Neural progenitor cell (in vitro differentiated cells): ENCODE results near the gene IPO4. TPM values are rescaled to one million over a fixed set of nuclear protein-coding genes. Genes with fewer than 3 reads are reported as not detected.

Experiments
- DNase-seq: peaks from one replicate; pipeline ENCODE4 v3.0.0-alpha.2; 2016; ENCODE audit warnings: low spot score
- H2AFZ ChIP-seq: fragments of 200-600 bp; sonication (generic); replicated peaks from 2 replicates; pipeline ENCODE4 v1.6.1; 2016; ENCODE audit warnings: antibody characterized with exemption
- H3F3A ChIP-seq: fragments of 200-600 bp; sonication (generic); 2 replicates; pipeline ENCODE4 v1.6.1; 2016; ENCODE audit warnings: antibody characterized with exemption, low read depth
- H3K27ac ChIP-seq: fragments of 200-600 bp; sonication (generic); 2 replicates; pipeline ENCODE4 v1.5.1; 2016; ENCODE audit warnings: mild to moderate bottlenecking
- H3K27me3 ChIP-seq: fragments of 200-600 bp; sonication (generic); 2 replicates; pipeline ENCODE4 v1.6.1; 2016; ENCODE audit warnings: mild to moderate bottlenecking, moderate library complexity
- H3K36me3 ChIP-seq: fragments of 200-600 bp; sonication (generic); 2 replicates; pipeline ENCODE4 v1.5.1; 2016
- H3K4me1 ChIP-seq: fragments of 200-600 bp; sonication (generic); 2 replicates; pipeline ENCODE4 v1.6.1; 2016; ENCODE audit warnings: mixed run types
- H3K4me2 ChIP-seq: fragments of 200-600 bp; sonication (generic); 2 replicates; pipeline ENCODE4 v1.6.1; 2016
- H3K4me3 ChIP-seq: fragments of 200-600 bp; sonication (generic); 2 replicates; pipeline ENCODE4 v1.5.1; 2016
- H3K79me2 ChIP-seq: fragments of 200-600 bp; sonication (generic); 2 replicates; pipeline ENCODE4 v1.6.1; 2016; ENCODE audit warnings: low read depth
- H3K9ac ChIP-seq: fragments of 200-600 bp; sonication (generic); 2 replicates; pipeline ENCODE4 v1.6.1; 2016
- H3K9me3 ChIP-seq: fragments of 200-600 bp; sonication (generic); 2 replicates; pipeline ENCODE4 v1.5.1; 2016; ENCODE audit warnings: low read depth
- H4K20me1 ChIP-seq: fragments of 200-600 bp; sonication (generic); 2 replicates; pipeline ENCODE4 v1.6.1; 2016; ENCODE audit warnings: low read depth
- H3K27ac Mint-ChIP-seq: 3 replicates; pipeline ENCODE4 v1.8.0; 2021; ENCODE audit warnings: mixed read lengths
- H3K27me3 Mint-ChIP-seq: 2 replicates; pipeline ENCODE4 v1.8.0; 2022; ENCODE audit warnings: low read depth, mild to moderate bottlenecking, inconsistent platforms, moderate library complexity, mixed read lengths; ENCODE audit not compliant: insufficient read depth
- H3K36me3 Mint-ChIP-seq: 3 replicates; pipeline ENCODE4 v1.8.0; 2021; ENCODE audit warnings: mixed read lengths
- H3K4me1 Mint-ChIP-seq: 3 replicates; pipeline ENCODE4 v1.8.0; 2021; ENCODE audit warnings: mixed read lengths
- H3K4me3 Mint-ChIP-seq: 3 replicates; pipeline ENCODE4 v1.8.0; 2021; ENCODE audit warnings: mild to moderate bottlenecking, moderate library complexity, mixed read lengths
- H3K9me3 Mint-ChIP-seq: 3 replicates; pipeline ENCODE4 v1.8.0; 2020; ENCODE audit warnings: mixed read lengths
- CTCF ChIP-seq: fragments of 200-600 bp; sonication (generic); IDR thresholded peaks from 2 replicates; pipeline ENCODE4 v1.5.1; 2017; ENCODE audit warnings: antibody characterized with exemption, mild to moderate bottlenecking
- EZH2 ChIP-seq: fragments of 200-600 bp; sonication (generic); IDR thresholded peaks from 2 replicates; pipeline ENCODE4 v1.6.1; 2017; ENCODE audit warnings: antibody characterized with exemption, mild to moderate bottlenecking, moderate library complexity
- EZH2phosphoT487 ChIP-seq: fragments of 200-600 bp; sonication (generic); IDR thresholded peaks from 2 replicates; pipeline ENCODE4 v1.6.1; 2017; ENCODE audit warnings: antibody characterized with exemption
- total RNA-seq: library from RNA; depleted of rRNA; stranded (reverse); fragments of >200 nt; gene quantifications from 2 replicates; pipeline ENCODE4 v1.2.3, GENCODE V29; 2015; ENCODE audit warnings: low replicate concordance

The IPO4 gene, protein sequence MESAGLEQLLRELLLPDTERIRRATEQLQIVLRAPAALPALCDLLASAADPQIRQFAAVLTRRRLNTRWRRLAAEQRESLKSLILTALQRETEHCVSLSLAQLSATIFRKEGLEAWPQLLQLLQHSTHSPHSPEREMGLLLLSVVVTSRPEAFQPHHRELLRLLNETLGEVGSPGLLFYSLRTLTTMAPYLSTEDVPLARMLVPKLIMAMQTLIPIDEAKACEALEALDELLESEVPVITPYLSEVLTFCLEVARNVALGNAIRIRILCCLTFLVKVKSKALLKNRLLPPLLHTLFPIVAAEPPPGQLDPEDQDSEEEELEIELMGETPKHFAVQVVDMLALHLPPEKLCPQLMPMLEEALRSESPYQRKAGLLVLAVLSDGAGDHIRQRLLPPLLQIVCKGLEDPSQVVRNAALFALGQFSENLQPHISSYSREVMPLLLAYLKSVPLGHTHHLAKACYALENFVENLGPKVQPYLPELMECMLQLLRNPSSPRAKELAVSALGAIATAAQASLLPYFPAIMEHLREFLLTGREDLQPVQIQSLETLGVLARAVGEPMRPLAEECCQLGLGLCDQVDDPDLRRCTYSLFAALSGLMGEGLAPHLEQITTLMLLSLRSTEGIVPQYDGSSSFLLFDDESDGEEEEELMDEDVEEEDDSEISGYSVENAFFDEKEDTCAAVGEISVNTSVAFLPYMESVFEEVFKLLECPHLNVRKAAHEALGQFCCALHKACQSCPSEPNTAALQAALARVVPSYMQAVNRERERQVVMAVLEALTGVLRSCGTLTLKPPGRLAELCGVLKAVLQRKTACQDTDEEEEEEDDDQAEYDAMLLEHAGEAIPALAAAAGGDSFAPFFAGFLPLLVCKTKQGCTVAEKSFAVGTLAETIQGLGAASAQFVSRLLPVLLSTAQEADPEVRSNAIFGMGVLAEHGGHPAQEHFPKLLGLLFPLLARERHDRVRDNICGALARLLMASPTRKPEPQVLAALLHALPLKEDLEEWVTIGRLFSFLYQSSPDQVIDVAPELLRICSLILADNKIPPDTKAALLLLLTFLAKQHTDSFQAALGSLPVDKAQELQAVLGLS
- total RNA-seq, result 15.9 and 35.5 TPM in 2 replicates

DNA sequence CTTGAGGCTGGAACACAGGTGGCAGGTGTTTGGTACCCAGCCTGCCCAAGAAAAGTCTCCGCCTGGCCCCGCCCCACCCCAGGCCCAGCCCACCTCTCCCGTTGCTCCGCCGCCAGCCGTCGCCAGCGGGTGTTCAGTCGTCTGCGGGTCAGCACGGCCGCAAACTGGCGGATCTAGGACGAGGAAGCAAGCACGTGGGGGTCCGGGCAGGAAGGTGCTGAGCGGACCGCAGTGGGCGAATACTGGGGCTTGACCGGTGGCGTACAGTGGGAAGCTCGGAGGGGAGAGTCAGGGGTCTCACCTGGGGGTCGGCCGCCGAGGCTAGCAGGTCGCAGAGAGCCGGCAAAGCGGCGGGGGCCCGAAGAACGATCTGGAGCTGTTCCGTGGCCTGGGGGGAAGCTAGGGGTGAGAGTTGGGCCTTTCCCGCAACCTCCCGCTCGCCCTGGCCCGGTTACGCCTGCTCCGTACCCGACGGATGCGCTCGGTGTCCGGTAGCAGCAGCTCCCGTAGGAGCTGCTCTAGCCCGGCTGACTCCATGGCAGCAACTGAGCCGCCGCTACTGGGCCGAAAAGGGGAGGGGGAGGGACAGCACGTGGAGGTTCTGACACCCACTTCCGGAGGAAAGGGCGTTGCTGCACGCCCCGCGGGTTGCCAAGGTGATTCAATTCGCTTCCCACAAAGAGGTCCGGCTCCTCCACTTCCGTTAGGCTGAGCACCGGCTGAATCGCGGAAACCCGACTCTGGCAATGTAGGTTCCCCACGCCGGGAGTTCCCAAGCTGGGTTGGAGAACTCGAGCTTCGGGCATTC lies at the start of gene IPO4:
TSS of gene IPO4 (minus strand) at position 566 of the 808 bp plus-strand sequence. CDS start at position 537, 29 bp downstream.
- Mint-ChIP-seq H3K27ac (peak within 1 kb of the TSS; percentile 76), H3K36me3 (peaks cover 26% of the 10 kb centered on the region)

GRCh38 chr14:24238123-24238522 lies 49.5 kb upstream of the IPO4 start:
- no peak for DNase-seq
- Histone ChIP-seq H3K9ac (no peak overlapping the region), H3K27me3 (no peaks in the 10 kb centered on the region), H3K79me2 (peaks cover 33% of the 10 kb centered on the region), H3K9me3 (no peaks in the 10 kb centered on the region), H3K27ac (no peak overlapping the region), H3K36me3 (no peaks in the 10 kb centered on the region), H3F3A (peaks cover 10% of the 10 kb centered on the region), H3K4me1 (peaks cover 10% of the 10 kb centered on the region), H2AFZ (no peak overlapping the region), H3K4me2 (no peak overlapping the region), H3K4me3 (no peak overlapping the region), H4K20me1 (peaks cover 5% of the 10 kb centered on the region)
- H3K4me1 Mint-ChIP-seq, result peaks cover 25% of the 10 kb centered on the region
- H3K27ac Mint-ChIP-seq, result no peak overlapping the region
- H3K36me3 Mint-ChIP-seq, result peaks cover 21% of the 10 kb centered on the region
- TF ChIP-seq EZH2phosphoT487 (no peak), CTCF (no peak), EZH2 (no peak)
- H3K27me3 Mint-ChIP-seq, result no peaks in the 10 kb centered on the region
- no peak overlapping the region for H3K4me3 Mint-ChIP-seq
- no peaks in the 10 kb centered on the region for H3K9me3 Mint-ChIP-seq

More for the DNA sequence above, at the start of gene IPO4:
- H3K4me3 ChIP-seq, result peak within 1 kb of the TSS; percentile 65
- peak within 1 kb of the TSS; percentile 88 for H3K4me3 Mint-ChIP-seq
- H3K27ac ChIP-seq, result no peak within 1 kb of the TSS
- H4K20me1 ChIP-seq, result peaks cover 12% of the 10 kb centered on the region
- TF ChIP-seq CTCF, result no peak
- no peak for TF ChIP-seq EZH2phosphoT487
- TF ChIP-seq EZH2, result no peak
- H3K9me3 Mint-ChIP-seq, result no peaks in the 10 kb centered on the region
- no peaks in the 10 kb centered on the region for H3K9me3 ChIP-seq
- H3K4me2 ChIP-seq, result peak within 1 kb of the TSS; percentile 87
- peak; percentile 99 for DNase-seq
- peaks cover 4% of the 10 kb centered on the region for H3K27me3 Mint-ChIP-seq
- peaks cover 15% of the 10 kb centered on the region for H3K79me2 ChIP-seq
- no peaks in the 10 kb centered on the region for H3K27me3 ChIP-seq
- peaks cover 19% of the 10 kb centered on the region for H3F3A ChIP-seq
- peaks cover 6% of the 10 kb centered on the region for H3K4me1 ChIP-seq
- peak within 1 kb of the TSS; percentile 40 for H3K9ac ChIP-seq
- H3K4me1 Mint-ChIP-seq, result peaks cover 19% of the 10 kb centered on the region
- H2AFZ ChIP-seq, result peak within 1 kb of the TSS; percentile 20
- no peaks in the 10 kb centered on the region for H3K36me3 ChIP-seq

- no peak overlapping the region for H3K4me3 Mint-ChIP-seq
- no peak overlapping the region for H3K27ac Mint-ChIP-seq
- Histone ChIP-seq H3K27me3 (no peaks in the 10 kb centered on the region), H3K4me3 (no peak overlapping the region), H3K27ac (no peak overlapping the region), H3K36me3 (no peaks in the 10 kb centered on the region), H3K79me2 (peaks cover 35% of the 10 kb centered on the region), H3K9ac (no peak overlapping the region), H4K20me1 (peaks cover 5% of the 10 kb centered on the region), H2AFZ (no peak overlapping the region), H3K9me3 (no peaks in the 10 kb centered on the region), H3K4me2 (no peak overlapping the region), H3K4me1 (peaks cover 10% of the 10 kb centered on the region), H3F3A (peaks cover 10% of the 10 kb centered on the region)
- H3K4me1 Mint-ChIP-seq, result peaks cover 26% of the 10 kb centered on the region
- no peaks in the 10 kb centered on the region for H3K27me3 Mint-ChIP-seq
- H3K9me3 Mint-ChIP-seq, result no peaks in the 10 kb centered on the region
- H3K36me3 Mint-ChIP-seq, result peaks cover 21% of the 10 kb centered on the region
- DNase-seq, result no peak
- no peak for TF ChIP-seq EZH2
- TF ChIP-seq EZH2phosphoT487, result no peak
- TF ChIP-seq CTCF, result no peak
Measured at GRCh38 chr14:24237463-24237955, 48.9 kb upstream of the IPO4 start.
